Measurements from ENCODE around the gene C2CD4C. TPM values are rescaled to one million over a fixed set of nuclear protein-coding genes. Genes with fewer than 3 reads are reported as not detected.

The C2CD4C gene
- total and polyA plus RNA-seq, 2 donors from 2014 or later, result 0.99 to 1.9 TPM

DNA sequence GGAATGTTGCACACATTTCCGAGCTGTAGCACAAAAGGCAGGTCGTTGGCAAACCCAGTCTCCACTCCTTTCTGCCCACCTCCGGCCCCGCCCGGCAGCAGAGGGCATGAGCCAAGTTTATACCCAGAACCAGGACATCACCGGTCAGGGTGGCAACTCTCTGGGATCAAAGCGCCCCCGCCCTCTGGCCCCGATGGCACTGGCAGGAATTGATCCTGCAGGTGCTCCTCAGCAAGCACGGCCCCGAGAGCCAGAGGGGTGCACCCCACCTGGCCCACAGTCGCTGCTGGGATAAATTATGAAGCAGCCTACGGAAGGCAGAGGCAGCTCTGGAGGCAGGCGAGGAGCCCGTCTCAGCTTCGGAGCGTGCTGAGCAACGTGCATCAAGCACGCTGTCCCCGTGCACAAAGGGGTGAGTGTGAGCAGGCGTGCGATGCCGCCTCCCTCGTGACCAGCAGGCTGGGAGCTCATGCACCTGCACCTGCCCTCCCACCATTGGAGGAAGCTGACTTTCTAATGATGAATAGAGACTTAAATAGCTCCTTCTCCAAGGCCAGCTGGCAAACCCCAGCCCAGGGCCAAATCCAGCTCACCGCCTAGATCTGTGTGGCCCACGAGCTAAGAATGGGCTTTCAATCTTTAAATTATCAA, 26.2 kb upstream of the C2CD4C start:
- Histone ChIP-seq H3K27me3 (ENCODE audit: control insufficient read depth, insufficient read depth, low read length) (peaks cover 2% of the 10 kb centered on the region), H3K36me3 (ENCODE audit: control insufficient read depth in 2 of 3, insufficient read depth in 3 of 3, low read length in 3 of 3) (peaks cover 0 to 4% (median 0%) of the 10 kb centered on the region in 3 donors), H3K4me1 (ENCODE audit: control insufficient read depth in 2 of 3, insufficient read depth in 2 of 3, low read depth in 1 of 3, low read length in 3 of 3) (no peaks in the 10 kb centered on the region), H3K9ac (ENCODE audit: low read length in 3 of 3) (no peak overlapping the region), H3K4me3 (ENCODE audit: low read length in 3 of 3) (no peak overlapping the region), H3K9me3 (ENCODE audit: control insufficient read depth in 2 of 3, insufficient read depth in 1 of 3, low read length in 3 of 3) (no peaks in the 10 kb centered on the region), H3K27ac (ENCODE audit: low read depth in 2 of 2, low read length in 2 of 2) (no peak overlapping the region)
- intact Hi-C loops (cut with DNase I), result no loop called here
- TF ChIP-seq, protein P1, sequence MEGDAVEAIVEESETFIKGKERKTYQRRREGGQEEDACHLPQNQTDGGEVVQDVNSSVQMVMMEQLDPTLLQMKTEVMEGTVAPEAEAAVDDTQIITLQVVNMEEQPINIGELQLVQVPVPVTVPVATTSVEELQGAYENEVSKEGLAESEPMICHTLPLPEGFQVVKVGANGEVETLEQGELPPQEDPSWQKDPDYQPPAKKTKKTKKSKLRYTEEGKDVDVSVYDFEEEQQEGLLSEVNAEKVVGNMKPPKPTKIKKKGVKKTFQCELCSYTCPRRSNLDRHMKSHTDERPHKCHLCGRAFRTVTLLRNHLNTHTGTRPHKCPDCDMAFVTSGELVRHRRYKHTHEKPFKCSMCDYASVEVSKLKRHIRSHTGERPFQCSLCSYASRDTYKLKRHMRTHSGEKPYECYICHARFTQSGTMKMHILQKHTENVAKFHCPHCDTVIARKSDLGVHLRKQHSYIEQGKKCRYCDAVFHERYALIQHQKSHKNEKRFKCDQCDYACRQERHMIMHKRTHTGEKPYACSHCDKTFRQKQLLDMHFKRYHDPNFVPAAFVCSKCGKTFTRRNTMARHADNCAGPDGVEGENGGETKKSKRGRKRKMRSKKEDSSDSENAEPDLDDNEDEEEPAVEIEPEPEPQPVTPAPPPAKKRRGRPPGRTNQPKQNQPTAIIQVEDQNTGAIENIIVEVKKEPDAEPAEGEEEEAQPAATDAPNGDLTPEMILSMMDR (IDR thresholded peaks at IDR 0.05; ENCODE audit: borderline replicate concordance, extremely low read depth, insufficient read depth), result no peak
- DNase-seq, result peak in 2 of 5 donors; percentile 39 to 67
- no peak for FAIRE-seq

DNA sequence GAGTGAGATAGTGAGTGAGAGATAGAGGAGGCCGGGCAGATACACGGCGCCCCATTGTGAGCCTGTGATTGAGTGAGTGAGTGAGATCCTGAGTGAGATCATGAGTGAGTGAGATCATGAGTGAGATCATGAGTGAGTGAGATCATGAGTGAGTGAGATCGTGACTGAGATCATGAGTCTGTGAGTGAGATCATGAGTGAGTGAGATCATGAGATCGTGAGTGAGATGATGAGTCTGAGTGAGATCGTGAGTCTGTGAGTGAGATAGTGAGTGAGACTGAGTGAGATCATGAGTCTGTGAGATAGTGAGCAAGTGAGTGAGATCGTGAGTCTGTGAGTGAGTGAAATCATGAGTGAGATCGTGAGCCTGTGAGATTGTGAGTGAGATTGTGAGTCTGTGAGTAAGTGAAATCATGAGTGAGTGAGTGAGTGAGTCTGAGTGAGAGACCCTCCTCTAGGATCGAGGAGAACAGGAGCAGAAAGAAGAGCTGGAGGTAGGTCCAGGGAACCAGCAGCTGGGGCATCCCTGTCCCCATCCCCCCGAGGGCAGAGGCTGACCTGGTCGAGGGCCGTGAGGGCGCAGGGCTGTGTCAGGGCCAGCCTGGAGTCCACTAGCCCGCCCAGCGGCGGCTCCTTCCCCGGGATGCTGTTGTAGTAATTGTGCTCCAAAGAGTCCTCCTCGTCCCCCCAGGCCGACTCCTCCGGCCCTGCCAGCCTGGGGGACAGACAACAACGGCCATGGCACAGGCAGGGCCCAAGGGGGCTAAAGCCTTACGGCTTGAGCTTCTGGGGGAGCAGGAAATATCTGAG, 25.4 kb upstream of the C2CD4C start:
- Histone ChIP-seq H3K36me3 (ENCODE audit: control insufficient read depth in 2 of 3, insufficient read depth in 3 of 3, low read length in 3 of 3) (peaks cover 0 to 8% (median 0%) of the 10 kb centered on the region in 3 donors), H3K27me3 (ENCODE audit: control insufficient read depth, insufficient read depth, low read length) (peaks cover 2% of the 10 kb centered on the region), H3K4me1 (ENCODE audit: control insufficient read depth in 2 of 3, insufficient read depth in 2 of 3, low read depth in 1 of 3, low read length in 3 of 3) (no peaks in the 10 kb centered on the region), H3K9me3 (ENCODE audit: control insufficient read depth in 2 of 3, insufficient read depth in 1 of 3, low read length in 3 of 3) (no peaks in the 10 kb centered on the region), H3K4me3 (ENCODE audit: low read length in 3 of 3) (no peak overlapping the region), H3K27ac (ENCODE audit: low read depth in 2 of 2, low read length in 2 of 2) (no peak overlapping the region), H3K9ac (ENCODE audit: low read length in 3 of 3) (no peak overlapping the region)
- intact Hi-C loops (cut with DNase I), result no loop called here
- TF ChIP-seq, protein P1 (IDR thresholded peaks at IDR 0.05; ENCODE audit: borderline replicate concordance, extremely low read depth, insufficient read depth), result no peak
- DNase-seq, result no peak
- no peak for FAIRE-seq

DNA sequence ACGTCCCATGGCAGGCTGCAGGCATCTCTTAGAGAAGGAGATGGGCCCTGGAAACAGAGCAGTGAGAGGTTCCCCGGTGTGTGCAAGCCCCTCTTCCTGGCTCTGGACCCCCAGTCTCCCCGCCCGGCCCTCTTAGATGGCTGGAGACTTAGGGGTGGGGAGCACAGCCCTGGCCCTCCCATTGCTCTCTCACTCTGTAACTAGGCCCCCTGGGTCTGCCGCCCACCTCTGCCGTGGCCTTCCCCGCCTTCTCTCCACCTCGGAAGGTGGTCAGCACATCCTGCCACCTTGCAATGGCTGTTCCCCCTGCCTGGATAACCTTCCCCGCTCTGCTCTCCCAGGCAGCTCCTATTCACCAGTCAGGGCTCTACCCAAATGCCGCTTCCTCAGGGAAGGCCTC, 21.8 kb upstream of the C2CD4C start:
- H3K27ac ChIP-seq (ENCODE audit: low read depth in 2 of 2, low read length in 2 of 2), result no peak overlapping the region
- H3K4me1 ChIP-seq (ENCODE audit: control insufficient read depth in 2 of 3, insufficient read depth in 2 of 3, low read depth in 1 of 3, low read length in 3 of 3), result no peaks in the 10 kb centered on the region
- TF ChIP-seq, protein P1 (IDR thresholded peaks at IDR 0.05; ENCODE audit: borderline replicate concordance, extremely low read depth, insufficient read depth), result no peak
- peak in 1 of 5 donors; percentile 49 for DNase-seq
- H3K4me3 ChIP-seq (ENCODE audit: low read length in 3 of 3), result no peak overlapping the region
- no peaks in the 10 kb centered on the region for H3K9me3 ChIP-seq (ENCODE audit: control insufficient read depth in 2 of 3, insufficient read depth in 1 of 3, low read length in 3 of 3)
- FAIRE-seq, result no peak
- peaks cover 0 to 8% (median 0%) of the 10 kb centered on the region in 3 donors for H3K36me3 ChIP-seq (ENCODE audit: control insufficient read depth in 2 of 3, insufficient read depth in 3 of 3, low read length in 3 of 3)
- intact Hi-C loops (cut with DNase I), result no loop called here
- no peaks in the 10 kb centered on the region for H3K27me3 ChIP-seq (ENCODE audit: control insufficient read depth, insufficient read depth, low read length)
- H3K9ac ChIP-seq (ENCODE audit: low read length in 3 of 3), result no peak overlapping the region

All from kidney (tissue), 14 donors.